HepG2 (cell line): Measurements from ENCODE around the gene SNAPC4. TPM values are rescaled to one million over a fixed set of nuclear protein-coding genes. Genes with fewer than 3 reads are reported as not detected.

Source experiments
- ATAC-seq: fragments of 200-7000 bp; cut with Tn5 transposase; 3 replicates; pipeline ENCODE4 v1.9.1; 2020; ENCODE audit warnings: mild to moderate bottlenecking, moderate library complexity
- BruUV-seq: library from RNA; stranded (reverse); fragments of 400-500 nt; replicated peaks from 2 replicates; lab custom pipeline; 2021; lab: Mats Ljungman, UMichigan
- CTCF ChIA-PET: fragments of 300-600 bp; formaldehyde crosslinking; extraction: SDS; loops from one replicate; lab custom pipeline; 2021; ENCODE audit warnings: low total read pairs, inconsistent platforms, low intra/inter-chr PET ratio; lab: Yijun Ruan, JAX
- POLR2A ChIA-PET: fragments of 350-600 bp; sonication (Branson Sonifier 250); formaldehyde crosslinking; loops from one replicate; lab custom pipeline; 2020; ENCODE audit warnings: antibody characterized with exemption, inconsistent platforms; lab: Yijun Ruan, JAX
- DNase-seq: peaks from one replicate; pipeline ENCODE4 v3.0.0-alpha.2; 2015; ENCODE audit warnings: low spot score
- FAIRE-seq: peaks from 3 replicates; lab custom pipeline; 2011; peaks lifted over from hg19 to GRCh38; lab: Jason Lieb, UNC
- H2AFZ ChIP-seq: one replicate; pipeline ENCODE4 v1.6.1; 2011; ENCODE audit warnings: low read length, inconsistent platforms
- H3K27ac ChIP-seq: fragments of 300-600 bp; 3 replicates; pipeline ENCODE4 v1.8.0; 2011; ENCODE audit warnings: mixed run types, mild to moderate bottlenecking, mixed read lengths, low read length, inconsistent platforms; ENCODE audit not compliant: insufficient read depth; ENCODE audit errors: extremely low read length
- H3K27me3 ChIP-seq, 2 experiments: fragments of 200-600 bp in 1 of 2; 2 replicates in 1 of 2; 3 replicates in 1 of 2; pipeline versions ENCODE4 v1.6.0 to v1.8.0; 2011; ENCODE audit warnings: low read length in 2 of 2, mild to moderate bottlenecking in 2 of 2, moderate library complexity in 2 of 2, inconsistent platforms in 1 of 2; ENCODE audit not compliant: insufficient read depth in 2 of 2, control insufficient read depth in 1 of 2
- H3K36me3 ChIP-seq, 2 experiments: fragments of 200-600 bp in 1 of 2; replicated peaks in 1 of 2; 2 replicates in 1 of 2; 3 replicates in 1 of 2; pipeline versions ENCODE4 v1.5.1 to v1.8.0; 2011; ENCODE audit warnings: low read length in 2 of 2, inconsistent platforms in 1 of 2; ENCODE audit not compliant: insufficient read depth in 2 of 2, control insufficient read depth in 1 of 2
- H3K4me1 ChIP-seq: 2 replicates; pipeline ENCODE4 v1.5.1; 2012; ENCODE audit warnings: low read length, inconsistent platforms; ENCODE audit not compliant: insufficient read depth
- H3K4me2 ChIP-seq: 2 replicates; pipeline ENCODE4 v1.6.0; 2011; ENCODE audit warnings: low read depth, low read length, inconsistent platforms
- H3K4me3 ChIP-seq, 3 experiments: fragments of 200-600 bp in 1 of 3; sonication (generic), shearing (Covaris generic) in 1 of 3; replicated peaks in 1 of 3; 2 replicates each; pipeline ENCODE4 v1.5.1; 2011 to 2016; ENCODE audit warnings: low read length in 3 of 3, inconsistent platforms in 2 of 3, low read depth in 2 of 3, mild to moderate bottlenecking in 2 of 3, control low read depth in 1 of 3, mixed read lengths in 1 of 3; ENCODE audit not compliant: insufficient read depth in 1 of 3
- H3K79me2 ChIP-seq: one replicate; pipeline ENCODE4 v1.6.1; 2011; ENCODE audit warnings: low read length, inconsistent platforms; ENCODE audit not compliant: insufficient read depth
- H3K9ac ChIP-seq: 2 replicates; pipeline ENCODE4 v1.6.0; 2011; ENCODE audit warnings: mild to moderate bottlenecking, low read depth, low read length, inconsistent platforms; ENCODE audit not compliant: insufficient read depth
- H3K9me3 ChIP-seq: 2 replicates; pipeline ENCODE4 v1.5.1; 2012; ENCODE audit warnings: mild to moderate bottlenecking, low read length
- H4K20me1 ChIP-seq: 2 replicates; pipeline ENCODE4 v1.6.0; 2011; ENCODE audit warnings: inconsistent platforms, mild to moderate bottlenecking, low read length, moderate library complexity; ENCODE audit not compliant: insufficient read depth
- BORCS8-MEF2B ChIP-seq: sonication (generic); formaldehyde crosslinking; IDR thresholded peaks from 2 replicates; pipeline ENCODE4 v1.8.0; 2022; ENCODE audit warnings: mild to moderate bottlenecking, missing genetic modification reagents
- KDM5B ChIP-seq: sonication (generic); formaldehyde crosslinking; IDR thresholded peaks from 2 replicates; pipeline ENCODE4 v1.4.0; 2020; ENCODE audit warnings: missing genetic modification reagents, mild to moderate bottlenecking, borderline replicate concordance
- MAZ ChIP-seq, 2 experiments: sonication (generic) in 1 of 2; formaldehyde crosslinking in 1 of 2; IDR thresholded peaks; 2 replicates each; pipeline versions ENCODE4 v1.5.0 to v1.6.1; 2012 to 2020; ENCODE audit warnings: low read depth in 2 of 2, mild to moderate bottlenecking in 2 of 2, borderline replicate concordance in 1 of 2, improper control_type of control experiment in 1 of 2, low read length in 1 of 2, missing genetic modification reagents in 1 of 2, moderate library complexity in 1 of 2
- MZF1 ChIP-seq: sonication (generic); formaldehyde crosslinking; IDR thresholded peaks from 2 replicates; pipeline ENCODE4 v1.8.1; 2023; ENCODE audit warnings: mild to moderate bottlenecking, missing genetic modification reagents, borderline replicate concordance
- NBN ChIP-seq: fragments of 450-650 bp; conservative IDR thresholded peaks from 2 replicates; pipeline ENCODE4 v1.6.1; 2017
- RBAK ChIP-seq: sonication (generic); formaldehyde crosslinking; IDR thresholded peaks from 2 replicates; pipeline ENCODE4 v1.5.1; 2020; ENCODE audit warnings: mild to moderate bottlenecking, missing genetic modification reagents
- WGBS: methylation state at CpG from one replicate; pipeline ENCODE4 v1.1.6; 2017; ENCODE audit warnings: low lambda C conversion rate; 5-methylcytosine and 5-hydroxymethylcytosine counted together
- in situ Hi-C: cut with HindIII; loops from 2 replicates; pipeline ENCODE4 v1.10.0; 2017; ENCODE audit warnings: low pct_unique_long_range_greater_than_20kb; ENCODE audit not compliant: extremely low pct_ligation_motif_present
- intact Hi-C: fragments of 100-400 bp; cut with micrococcal nuclease; formaldehyde crosslinking; loops from one replicate; pipeline ENCODE4 v1.10.0; 2022; ENCODE audit not compliant: unreplicated experiment
- polyA plus RNA-seq, 8 experiments: library from polyadenylated mRNA; depleted of rRNA in 3 of 8; stranded (reverse) in 7 of 8; unstranded in 1 of 8; fragments of >200 nt; fragmentation: Illumina TruSeq in 4 of 8; extraction: Trizol in 4 of 8; gene quantifications; 2 replicates each; pipeline versions ENCODE4 v1.2.1 to v1.2.3, GENCODE V29; 2011 to 2016; ENCODE audit warnings: low read depth in 4 of 8, missing spikeins in 1 of 8, mixed read lengths in 1 of 8; ENCODE audit not compliant: insufficient read depth in 1 of 8
- total RNA-seq, 5 experiments: library from RNA; depleted of rRNA; stranded (reverse); fragments of >200 nt; fragmentation: Illumina TruSeq; extraction: Trizol; gene quantifications; 2 replicates each; pipeline ENCODE4 v1.2.3, GENCODE V29; 2016; ENCODE audit warnings: low read depth in 1 of 5
- TF ChIP-seq, protein P1 (sequence below): sonication (generic); formaldehyde crosslinking; IDR thresholded peaks from 2 replicates; pipeline ENCODE4 v1.8.1; 2023; ENCODE audit warnings: mild to moderate bottlenecking, missing genetic modification reagents
- TF ChIP-seq, protein P2 (sequence below): sonication (generic); formaldehyde crosslinking; IDR thresholded peaks from 2 replicates; pipeline ENCODE4 v1.5.0; 2020; ENCODE audit warnings: mild to moderate bottlenecking, missing genetic modification reagents, moderate library complexity
- TF ChIP-seq, protein P3 (sequence below): sonication (generic); formaldehyde crosslinking; IDR thresholded peaks from 2 replicates; pipeline ENCODE4; 2020; ENCODE audit warnings: missing genetic modification reagents, mild to moderate bottlenecking, borderline replicate concordance
- TF ChIP-seq, protein P4 (sequence below): sonication (generic); formaldehyde crosslinking; IDR thresholded peaks from 2 replicates; pipeline ENCODE4 v1.4.0; 2020; ENCODE audit warnings: missing genetic modification reagents

The SNAPC4 gene
- total and polyA plus RNA-seq, 2 of the 13 experiments (the other 11 are each of a cell fraction or from before 2014, with no cell fraction given) = 2.0 to 6.0 TPM

DNA sequence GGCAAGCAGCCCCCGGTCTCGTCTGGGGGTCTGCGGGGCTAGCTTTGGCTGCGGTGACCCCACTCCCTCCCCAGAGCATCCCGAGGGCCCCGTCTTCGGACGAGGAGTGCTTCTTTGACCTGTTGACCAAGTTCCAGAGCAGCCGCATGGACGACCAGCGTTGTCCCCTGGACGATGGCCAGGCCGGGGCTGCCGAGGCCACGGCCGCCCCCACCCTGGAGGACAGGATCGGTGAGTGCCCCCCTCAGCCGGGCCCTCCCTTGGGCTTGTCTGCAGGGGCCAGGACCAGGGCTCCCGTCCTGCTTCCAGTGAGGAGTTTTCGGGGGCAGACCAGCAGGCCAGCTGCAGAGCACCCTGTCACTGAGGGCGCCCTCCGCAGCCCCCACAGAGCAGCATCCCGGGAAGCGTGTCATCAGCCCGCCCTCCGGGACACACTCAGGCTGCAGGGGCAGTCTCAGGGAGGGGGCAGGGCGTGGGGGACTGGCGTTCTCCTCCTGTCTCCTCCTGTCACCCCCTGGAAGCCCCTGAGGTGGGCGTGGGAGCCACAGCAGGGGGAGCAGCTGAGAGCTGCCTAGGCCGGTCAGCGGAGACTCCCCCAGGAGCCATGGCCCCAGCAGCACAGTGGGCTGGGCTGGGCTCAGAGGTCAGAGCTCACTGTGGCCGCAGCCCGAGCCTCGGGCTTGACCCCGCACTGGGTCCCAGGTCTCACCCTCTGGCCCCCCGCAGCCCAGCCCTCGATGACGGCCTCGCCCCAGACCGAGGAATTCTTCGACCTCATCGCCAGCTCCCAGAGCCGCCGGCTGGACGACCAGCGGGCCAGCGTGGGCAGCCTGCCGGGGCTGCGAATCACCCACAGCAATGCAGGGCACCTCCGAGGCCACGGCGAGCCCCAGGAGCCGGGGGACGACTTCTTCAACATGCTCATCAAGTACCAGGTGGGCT lies 44.1 kb downstream of the SNAPC4 start:
- intact Hi-C loops (no loop called here), in situ Hi-C loops (no loop called here)
- no peaks in the 10 kb centered on the region for H4K20me1 ChIP-seq
- ChIA-PET CTCF (no interaction called here), POLR2A (interaction anchor here (3.3 kb wide), 1 partner anchor 10 kb away, joined by 37 read pairs; no protein-coding TSS in a partner anchor)
- BruUV-seq = no TSS peak
- ATAC-seq (peak; percentile 36), DNase-seq (no peak), FAIRE-seq (no peak)
- peak overlapping the region; percentile 10 to 58 (median 28); a peak in 4 of 6 replicates for H3K4me3 ChIP-seq
- H3K79me2 ChIP-seq = no peaks in the 10 kb centered on the region
- no peaks in the 10 kb centered on the region for H3K9me3 ChIP-seq
- H2AFZ ChIP-seq = no peak overlapping the region
- no peak overlapping the region for H3K9ac ChIP-seq
- H3K27ac ChIP-seq = no peak overlapping the region
- no peaks in the 10 kb centered on the region for H3K36me3 ChIP-seq
- H3K4me1 ChIP-seq = peaks cover 44% of the 10 kb centered on the region
- H3K4me2 ChIP-seq = peak overlapping the region; percentile 67
- peaks cover 0 to 9% of the 10 kb centered on the region in 2 experiments; a peak in 2 of 5 replicates for H3K27me3 ChIP-seq
- WGBS = 34% methylated on average over 11 of the region's 54 CpGs
- TF ChIP-seq, protein P1, sequence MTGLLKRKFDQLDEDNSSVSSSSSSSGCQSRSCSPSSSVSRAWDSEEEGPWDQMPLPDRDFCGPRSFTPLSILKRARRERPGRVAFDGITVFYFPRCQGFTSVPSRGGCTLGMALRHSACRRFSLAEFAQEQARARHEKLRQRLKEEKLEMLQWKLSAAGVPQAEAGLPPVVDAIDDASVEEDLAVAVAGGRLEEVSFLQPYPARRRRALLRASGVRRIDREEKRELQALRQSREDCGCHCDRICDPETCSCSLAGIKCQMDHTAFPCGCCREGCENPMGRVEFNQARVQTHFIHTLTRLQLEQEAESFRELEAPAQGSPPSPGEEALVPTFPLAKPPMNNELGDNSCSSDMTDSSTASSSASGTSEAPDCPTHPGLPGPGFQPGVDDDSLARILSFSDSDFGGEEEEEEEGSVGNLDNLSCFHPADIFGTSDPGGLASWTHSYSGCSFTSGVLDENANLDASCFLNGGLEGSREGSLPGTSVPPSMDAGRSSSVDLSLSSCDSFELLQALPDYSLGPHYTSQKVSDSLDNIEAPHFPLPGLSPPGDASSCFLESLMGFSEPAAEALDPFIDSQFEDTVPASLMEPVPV (CRISPR knock-in tag) = peak; percentile 34; the same call in 1 of the 2 replicates
- TF ChIP-seq MZF1 (CRISPR knock-in tag) (0 out of 2 replicates have a peak, but pooled peaks have one; percentile 31), BORCS8-MEF2B (CRISPR knock-in tag) (0 out of 2 replicates have a peak, but pooled peaks have one; percentile 50), MAZ (IDR thresholded peaks at IDR 0.05; ENCODE audit: borderline replicate concordance, low read depth, low read length) (no peak), MAZ (CRISPR knock-in tag; IDR thresholded peaks at IDR 0.05; ENCODE audit: low read depth) (0 out of 2 replicates have a peak, but pooled peaks have one; percentile 10), NBN (no peak), RBAK (CRISPR knock-in tag) (0 out of 2 replicates have a peak, but pooled peaks have one; percentile 15), KDM5B (CRISPR knock-in tag) (peak; percentile 37; the same call in 1 of the 2 replicates)
- TF ChIP-seq, protein P2, sequence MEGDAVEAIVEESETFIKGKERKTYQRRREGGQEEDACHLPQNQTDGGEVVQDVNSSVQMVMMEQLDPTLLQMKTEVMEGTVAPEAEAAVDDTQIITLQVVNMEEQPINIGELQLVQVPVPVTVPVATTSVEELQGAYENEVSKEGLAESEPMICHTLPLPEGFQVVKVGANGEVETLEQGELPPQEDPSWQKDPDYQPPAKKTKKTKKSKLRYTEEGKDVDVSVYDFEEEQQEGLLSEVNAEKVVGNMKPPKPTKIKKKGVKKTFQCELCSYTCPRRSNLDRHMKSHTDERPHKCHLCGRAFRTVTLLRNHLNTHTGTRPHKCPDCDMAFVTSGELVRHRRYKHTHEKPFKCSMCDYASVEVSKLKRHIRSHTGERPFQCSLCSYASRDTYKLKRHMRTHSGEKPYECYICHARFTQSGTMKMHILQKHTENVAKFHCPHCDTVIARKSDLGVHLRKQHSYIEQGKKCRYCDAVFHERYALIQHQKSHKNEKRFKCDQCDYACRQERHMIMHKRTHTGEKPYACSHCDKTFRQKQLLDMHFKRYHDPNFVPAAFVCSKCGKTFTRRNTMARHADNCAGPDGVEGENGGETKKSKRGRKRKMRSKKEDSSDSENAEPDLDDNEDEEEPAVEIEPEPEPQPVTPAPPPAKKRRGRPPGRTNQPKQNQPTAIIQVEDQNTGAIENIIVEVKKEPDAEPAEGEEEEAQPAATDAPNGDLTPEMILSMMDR (CRISPR knock-in tag) = peak; percentile 30
- TF ChIP-seq, protein P3, sequence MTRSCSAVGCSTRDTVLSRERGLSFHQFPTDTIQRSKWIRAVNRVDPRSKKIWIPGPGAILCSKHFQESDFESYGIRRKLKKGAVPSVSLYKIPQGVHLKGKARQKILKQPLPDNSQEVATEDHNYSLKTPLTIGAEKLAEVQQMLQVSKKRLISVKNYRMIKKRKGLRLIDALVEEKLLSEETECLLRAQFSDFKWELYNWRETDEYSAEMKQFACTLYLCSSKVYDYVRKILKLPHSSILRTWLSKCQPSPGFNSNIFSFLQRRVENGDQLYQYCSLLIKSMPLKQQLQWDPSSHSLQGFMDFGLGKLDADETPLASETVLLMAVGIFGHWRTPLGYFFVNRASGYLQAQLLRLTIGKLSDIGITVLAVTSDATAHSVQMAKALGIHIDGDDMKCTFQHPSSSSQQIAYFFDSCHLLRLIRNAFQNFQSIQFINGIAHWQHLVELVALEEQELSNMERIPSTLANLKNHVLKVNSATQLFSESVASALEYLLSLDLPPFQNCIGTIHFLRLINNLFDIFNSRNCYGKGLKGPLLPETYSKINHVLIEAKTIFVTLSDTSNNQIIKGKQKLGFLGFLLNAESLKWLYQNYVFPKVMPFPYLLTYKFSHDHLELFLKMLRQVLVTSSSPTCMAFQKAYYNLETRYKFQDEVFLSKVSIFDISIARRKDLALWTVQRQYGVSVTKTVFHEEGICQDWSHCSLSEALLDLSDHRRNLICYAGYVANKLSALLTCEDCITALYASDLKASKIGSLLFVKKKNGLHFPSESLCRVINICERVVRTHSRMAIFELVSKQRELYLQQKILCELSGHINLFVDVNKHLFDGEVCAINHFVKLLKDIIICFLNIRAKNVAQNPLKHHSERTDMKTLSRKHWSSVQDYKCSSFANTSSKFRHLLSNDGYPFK (CRISPR knock-in tag) = no peak
- TF ChIP-seq, protein P4, sequence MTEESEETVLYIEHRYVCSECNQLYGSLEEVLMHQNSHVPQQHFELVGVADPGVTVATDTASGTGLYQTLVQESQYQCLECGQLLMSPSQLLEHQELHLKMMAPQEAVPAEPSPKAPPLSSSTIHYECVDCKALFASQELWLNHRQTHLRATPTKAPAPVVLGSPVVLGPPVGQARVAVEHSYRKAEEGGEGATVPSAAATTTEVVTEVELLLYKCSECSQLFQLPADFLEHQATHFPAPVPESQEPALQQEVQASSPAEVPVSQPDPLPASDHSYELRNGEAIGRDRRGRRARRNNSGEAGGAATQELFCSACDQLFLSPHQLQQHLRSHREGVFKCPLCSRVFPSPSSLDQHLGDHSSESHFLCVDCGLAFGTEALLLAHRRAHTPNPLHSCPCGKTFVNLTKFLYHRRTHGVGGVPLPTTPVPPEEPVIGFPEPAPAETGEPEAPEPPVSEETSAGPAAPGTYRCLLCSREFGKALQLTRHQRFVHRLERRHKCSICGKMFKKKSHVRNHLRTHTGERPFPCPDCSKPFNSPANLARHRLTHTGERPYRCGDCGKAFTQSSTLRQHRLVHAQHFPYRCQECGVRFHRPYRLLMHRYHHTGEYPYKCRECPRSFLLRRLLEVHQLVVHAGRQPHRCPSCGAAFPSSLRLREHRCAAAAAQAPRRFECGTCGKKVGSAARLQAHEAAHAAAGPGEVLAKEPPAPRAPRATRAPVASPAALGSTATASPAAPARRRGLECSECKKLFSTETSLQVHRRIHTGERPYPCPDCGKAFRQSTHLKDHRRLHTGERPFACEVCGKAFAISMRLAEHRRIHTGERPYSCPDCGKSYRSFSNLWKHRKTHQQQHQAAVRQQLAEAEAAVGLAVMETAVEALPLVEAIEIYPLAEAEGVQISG (CRISPR knock-in tag) = 0 out of 2 replicates have a peak, but pooled peaks have one; percentile 15
